HG03108 (cell line): ENCODE results near the gene GLYR1.

Experiments used
- ATAC-seq: cut with Tn5 transposase; IDR thresholded peaks from one replicate; pipeline ENCODE4 v1.9.1; 2021; ENCODE audit warnings: moderate library complexity; ENCODE audit not compliant: unreplicated experiment

GLYR1 gene

GRCh38 chr16:4767872-4768548, 79.1 kb downstream of the GLYR1 start:
- peak; percentile 1 for ATAC-seq

GRCh38 chr16:4766875-4767628, 80.0 kb downstream of the GLYR1 start, which contains the start of gene ZNF500:
TSS of gene ZNF500 (minus strand) at chr16:4767162. CDS start at chr16:4765978, 1,184 bp downstream.
- peak; percentile 89 for ATAC-seq

DNA sequence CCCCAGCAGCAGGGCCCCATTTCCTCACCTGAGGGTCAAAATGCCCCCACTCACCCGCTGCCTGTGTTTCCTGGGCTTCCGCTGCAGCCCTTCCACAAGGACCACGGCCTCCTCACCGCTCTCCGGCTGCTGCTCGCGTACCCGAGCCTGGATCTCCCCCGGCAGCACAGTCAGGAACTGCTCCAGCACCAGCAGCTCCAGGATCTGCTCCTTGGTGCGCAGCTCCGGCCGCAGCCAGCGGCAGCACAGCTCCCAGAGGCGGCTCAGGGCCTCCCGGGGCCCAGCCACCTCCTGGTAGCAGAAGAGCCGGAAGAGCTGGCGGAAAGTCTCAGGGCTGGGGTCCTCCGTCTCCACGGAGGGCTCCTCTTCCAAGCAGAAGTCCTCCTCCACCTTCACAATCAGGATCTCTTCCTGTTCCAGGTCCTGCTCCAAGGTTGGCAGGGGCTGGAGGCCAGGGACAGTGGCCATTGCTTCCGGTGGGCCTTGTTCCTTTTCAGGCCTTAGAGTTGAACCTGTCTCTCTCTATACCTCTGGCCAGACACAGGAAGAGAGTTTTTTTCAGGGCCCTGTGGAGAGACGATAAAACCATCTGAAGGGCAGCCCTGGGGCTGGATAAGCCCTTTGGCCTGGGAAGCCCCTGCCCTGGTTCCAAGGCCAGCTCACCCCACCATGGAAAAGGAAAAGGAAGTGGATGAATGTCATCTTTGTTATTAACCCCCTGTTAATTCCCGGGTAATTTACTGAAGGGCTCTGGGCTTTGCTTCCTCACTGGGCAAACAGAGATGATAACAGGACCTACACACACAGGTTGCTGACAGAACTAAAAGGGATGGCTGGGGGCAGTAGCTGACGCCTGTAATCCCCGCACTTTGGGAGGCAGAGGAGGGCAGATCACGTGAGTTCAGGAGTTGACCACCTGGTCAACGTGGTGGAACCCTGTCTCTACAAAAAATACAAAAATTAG, 81.3 kb downstream of the GLYR1 start:
- ATAC-seq = no peak

- no peak for ATAC-seq
These were observed 83.3 kb downstream of the GLYR1 start for GRCh38 chr16:4763791-4764190.

- no peak for ATAC-seq
These were observed 84.9 kb downstream of the GLYR1 start for GRCh38 chr16:4762205-4762604.

GRCh38 chr16:4760221-4760910, 86.7 kb downstream of the GLYR1 start:
- no peak for ATAC-seq

- no peak for ATAC-seq
These were observed 91.4 kb downstream of the GLYR1 start for GRCh38 chr16:4755687-4756086.

DNA sequence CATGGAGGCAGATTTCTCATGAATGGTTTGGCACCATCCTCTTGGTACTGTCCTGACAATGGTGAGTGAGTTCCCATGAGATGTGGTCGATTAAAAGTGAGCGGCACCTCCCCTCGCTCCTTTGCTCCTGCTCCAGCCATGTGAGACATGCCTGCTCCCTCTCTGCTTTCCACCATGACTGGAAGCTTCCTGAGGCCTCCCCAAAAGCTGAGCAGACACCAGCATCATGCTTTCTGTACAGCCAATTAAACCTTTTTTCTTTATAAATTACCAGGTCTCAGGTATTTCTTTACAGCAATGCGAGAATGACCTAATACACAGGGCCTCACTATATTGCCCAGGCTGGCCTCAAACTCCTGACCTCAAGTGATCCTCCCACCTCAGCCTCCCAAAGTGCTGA, 92.2 kb downstream of the GLYR1 start:
- ATAC-seq = no peak

- ATAC-seq = no peak
These were observed 93.9 kb downstream of the GLYR1 start for GRCh38 chr16:4753227-4753626.
